ENCODE measurements around the gene RTN4RL2. TPM values are rescaled to one million over a fixed set of nuclear protein-coding genes. Genes with fewer than 3 reads are reported as not detected.

Gene RTN4RL2
- polyA plus RNA-seq, 3 donors, result 0.56 to 2.1 (median 1.4) TPM

- 67 to 79% (median 71%) methylated on average over 6 of the region's 6 CpGs for WGBS, 3 donors
- no peak overlapping the region for H3K27ac ChIP-seq (ENCODE audit: low read depth, low read length)
Measured at GRCh38 chr11:57487920-57488659, 27.8 kb downstream of the RTN4RL2 start.

- 79 to 94% (median 94%) methylated on average over 9 of the region's 9 CpGs for WGBS, 3 donors
- no peak overlapping the region for H3K27ac ChIP-seq (ENCODE audit: low read depth, low read length)
Measured at GRCh38 chr11:57490456-57491248, 30.3 kb downstream of the RTN4RL2 start.

GRCh38 chr11:57491371-57492061 lies 31.2 kb downstream of the RTN4RL2 start:
- 72 to 80% (median 80%) methylated on average over 11 of the region's 11 CpGs for WGBS, 3 donors
- no peak overlapping the region for H3K27ac ChIP-seq (ENCODE audit: low read depth, low read length)

- no peak overlapping the region for H3K27ac ChIP-seq (ENCODE audit: low read depth, low read length)
- 28 to 73% (median 69%) methylated on average over 15 of the region's 15 CpGs for WGBS, 3 donors
Measured at GRCh38 chr11:57493507-57494503, 33.5 kb downstream of the RTN4RL2 start.

GRCh38 chr11:57496109-57496820 lies 35.9 kb downstream of the RTN4RL2 start:
- H3K27ac ChIP-seq (ENCODE audit: low read depth, low read length), result no peak overlapping the region
- 41 to 86% (median 85%) methylated on average over 9 of the region's 9 CpGs for WGBS, 3 donors

DNA sequence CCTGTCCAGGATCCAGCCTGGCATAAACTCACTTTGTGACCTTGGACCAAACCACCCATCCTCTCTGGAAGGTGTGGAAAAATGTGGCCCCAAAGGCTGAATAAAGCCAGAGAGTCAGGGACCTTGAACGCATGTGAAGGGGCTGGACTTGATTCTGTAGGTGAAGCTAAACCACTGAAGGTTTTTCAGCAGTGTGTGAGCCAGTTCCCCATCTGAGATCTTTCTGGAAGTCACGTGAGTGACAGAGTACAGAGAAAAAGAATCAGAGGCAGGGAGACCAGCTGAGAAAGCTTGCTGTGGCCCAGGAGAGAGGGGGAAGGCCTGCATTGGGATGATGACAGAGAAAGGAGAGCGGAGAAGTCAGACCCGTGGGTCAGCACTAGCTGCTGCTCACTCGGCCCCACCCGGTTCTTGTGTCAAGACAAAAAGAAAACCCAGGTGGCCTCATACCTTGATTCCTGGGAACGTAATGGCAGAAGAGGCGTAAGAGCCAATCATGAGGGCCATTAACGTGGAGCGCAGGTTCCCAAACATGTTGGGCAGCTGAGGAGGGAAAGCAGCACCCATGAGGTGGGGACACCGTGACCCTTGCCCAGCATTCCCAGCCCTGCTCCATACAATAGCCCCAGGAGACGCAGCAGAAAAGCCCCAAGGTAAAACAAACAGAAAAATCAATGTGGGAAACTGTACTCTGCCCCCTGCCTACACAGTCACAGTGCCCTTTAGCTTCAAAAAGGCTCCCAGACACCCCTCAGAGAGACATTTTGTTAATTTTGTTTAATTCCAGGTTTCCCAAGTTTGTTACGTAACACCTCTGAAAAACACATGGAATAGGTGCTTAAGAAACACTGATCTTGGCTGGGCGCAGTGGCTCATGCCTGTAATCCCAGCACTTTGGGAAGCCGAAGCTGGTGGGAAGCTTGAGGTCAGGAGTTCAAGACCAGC lies 37.2 kb downstream of the RTN4RL2 start:
- 44 to 94% (median 93%) methylated on average over 15 of the region's 15 CpGs for WGBS, 3 donors
- no peak overlapping the region for H3K27ac ChIP-seq (ENCODE audit: low read depth, low read length)

DNA sequence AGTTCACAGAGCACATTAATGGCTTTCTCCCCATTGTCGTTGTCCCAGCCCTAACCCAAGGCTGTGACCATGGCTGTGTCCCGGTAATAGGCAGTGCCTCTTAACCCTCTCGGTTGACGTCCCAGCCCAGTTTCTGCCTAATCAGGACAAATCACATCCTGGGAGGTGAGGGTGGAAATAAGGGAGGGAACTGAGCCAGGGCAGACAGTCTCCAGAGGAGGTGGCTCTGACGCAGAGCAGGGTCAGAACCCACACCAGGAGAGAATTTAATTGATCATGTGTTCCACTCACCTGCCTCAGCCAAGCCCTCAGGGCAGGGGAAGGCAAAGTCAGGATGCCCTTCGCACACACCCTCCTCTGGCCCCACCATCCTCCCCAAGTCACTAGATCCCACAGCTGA lies 38.2 kb downstream of the RTN4RL2 start:
- no peak overlapping the region for H3K27ac ChIP-seq (ENCODE audit: low read depth, low read length)
- WGBS, 3 donors, result 35 to 82% (median 78%) methylated on average over 5 to 6 of the region's 6 CpGs

GRCh38 chr11:57499413-57499982 lies 39.2 kb downstream of the RTN4RL2 start:
- WGBS, 3 donors, result 4 to 16% (median 12%) methylated on average over 34 to 35 of the region's 35 CpGs
- no peak overlapping the region for H3K27ac ChIP-seq (ENCODE audit: low read depth, low read length)

GRCh38 chr11:57499983-57500461 lies 39.7 kb downstream of the RTN4RL2 start:
- H3K27ac ChIP-seq (ENCODE audit: low read depth, low read length), result no peak overlapping the region
- 16 to 40% (median 39%) methylated on average over 12 of the region's 12 CpGs for WGBS, 3 donors

GRCh38 chr11:57500515-57500914 lies 40.2 kb downstream of the RTN4RL2 start:
- H3K27ac ChIP-seq (ENCODE audit: low read depth, low read length), result no peak overlapping the region

GRCh38 chr11:57500926-57501325 lies 40.6 kb downstream of the RTN4RL2 start:
- 61 to 96% (median 94%) methylated on average over 14 to 15 of the region's 15 CpGs for WGBS, 3 donors
- no peak overlapping the region for H3K27ac ChIP-seq (ENCODE audit: low read depth, low read length)

More at GRCh38 chr11:57500515-57500914, 40.2 kb downstream of the RTN4RL2 start:
- 45 to 90% (median 89%) methylated on average over 8 of the region's 8 CpGs for WGBS, 3 donors

- WGBS, 3 donors, result 42 to 85% (median 76%) methylated on average over 4 of the region's 4 CpGs
- H3K27ac ChIP-seq (ENCODE audit: low read depth, low read length), result no peak overlapping the region
Measured at GRCh38 chr11:57501953-57502352, 41.6 kb downstream of the RTN4RL2 start.

DNA sequence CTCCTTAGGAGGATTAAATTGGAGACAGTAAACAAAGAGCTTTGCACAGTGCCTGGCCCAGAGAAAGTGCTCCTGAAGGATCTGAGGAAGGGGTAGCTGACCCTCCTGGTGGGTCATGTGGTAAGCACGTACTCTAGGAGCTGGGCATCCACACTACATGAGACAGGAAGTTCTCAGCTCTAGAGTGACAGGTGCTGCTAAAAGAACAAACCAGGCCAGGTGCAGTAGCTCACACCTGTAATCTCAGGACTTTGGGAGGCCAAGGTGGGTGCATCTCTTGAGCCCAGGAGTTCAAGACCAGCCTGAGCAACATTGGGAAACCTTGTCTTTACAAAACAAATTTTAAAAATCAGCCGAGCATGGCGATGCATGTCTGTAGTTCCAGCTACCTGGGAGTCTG lies 42.0 kb downstream of the RTN4RL2 start:
- no peak overlapping the region for H3K27ac ChIP-seq (ENCODE audit: low read depth, low read length)
- WGBS, 3 donors, result 47 to 99% (median 95%) methylated on average over 3 of the region's 3 CpGs

DNA sequence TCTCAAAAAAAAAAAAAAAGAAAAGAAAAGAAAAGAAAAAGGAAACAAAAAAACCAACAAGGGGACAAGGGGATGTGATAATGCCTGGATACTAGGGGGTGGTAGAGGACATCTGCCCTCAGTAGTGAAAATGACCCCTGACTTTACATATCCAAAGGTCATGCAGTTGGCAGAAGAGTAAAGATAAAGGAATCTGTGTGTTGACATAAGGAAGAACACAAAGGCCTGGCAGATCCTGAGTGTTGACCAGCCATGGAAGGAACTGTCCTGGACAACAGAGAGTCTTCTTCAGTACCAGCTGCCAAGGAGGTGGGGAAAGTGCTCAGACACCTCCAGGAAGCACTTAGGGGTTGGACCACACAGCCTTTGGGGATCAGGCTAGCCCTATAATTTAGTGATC lies 42.5 kb downstream of the RTN4RL2 start:
- H3K27ac ChIP-seq (ENCODE audit: low read depth, low read length), result no peak overlapping the region

DNA sequence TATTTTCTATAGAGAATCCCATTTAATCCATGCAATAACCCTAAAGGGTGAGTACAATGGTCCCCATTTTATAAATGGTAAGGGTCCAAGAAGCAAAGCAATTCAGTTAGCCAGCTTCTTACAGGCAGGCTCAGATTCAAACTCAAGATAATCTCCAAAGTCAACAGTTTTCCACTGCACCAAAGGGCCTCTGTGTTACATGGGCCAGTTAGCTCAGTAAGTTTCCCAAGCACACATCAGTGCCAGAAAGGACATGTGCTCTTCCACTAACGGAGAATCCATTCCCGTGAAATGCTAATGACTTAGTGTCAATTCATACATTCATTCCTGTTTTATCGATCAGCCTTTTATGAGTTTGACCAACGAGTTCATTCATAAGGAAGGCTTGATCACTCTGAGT lies 44.2 kb downstream of the RTN4RL2 start:
- WGBS, 3 donors, result 55 to 82% (median 79%) methylated on average over 4 of the region's 4 CpGs
- no peak overlapping the region for H3K27ac ChIP-seq (ENCODE audit: low read depth, low read length)

DNA sequence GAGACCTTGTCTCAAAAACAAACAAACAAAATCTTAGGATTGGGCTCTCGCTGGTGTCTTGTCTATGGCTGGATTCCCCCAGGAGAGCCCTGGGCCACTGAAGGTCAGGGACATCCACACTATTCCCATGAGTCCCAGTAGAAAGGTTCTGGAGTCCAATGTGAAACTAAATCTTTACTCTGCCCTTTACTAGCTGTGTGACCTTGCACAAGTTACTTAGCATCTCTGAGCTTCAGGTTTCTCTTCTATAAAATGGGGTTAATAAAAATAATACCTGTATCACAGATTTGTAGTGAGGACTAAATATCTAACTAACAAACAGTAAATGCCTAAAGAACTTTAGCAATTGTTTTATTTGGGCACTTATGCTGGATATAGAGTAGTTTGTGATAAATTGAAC lies 46.2 kb downstream of the RTN4RL2 start:
- H3K27ac ChIP-seq (ENCODE audit: low read depth, low read length), result no peak overlapping the region
- 81 to 91% (median 86%) methylated on average over 1 of the region's 1 CpG for WGBS, 3 donors

Measured in adipose tissue (tissue), 3 donors.